HG02798 (cell line): ENCODE results near the gene ZNF469.

Source experiments
- ATAC-seq: cut with Tn5 transposase; IDR thresholded peaks from one replicate; pipeline ENCODE4 v1.9.1; 2021; ENCODE audit warnings: mild to moderate bottlenecking; ENCODE audit not compliant: unreplicated experiment, poor library complexity

The ZNF469 gene

GRCh38 chr16:88387941-88388627, 5.3 kb downstream of the ZNF469 start:
- no peak for ATAC-seq

GRCh38 chr16:88389191-88389590, 6.4 kb downstream of the ZNF469 start:
- no peak for ATAC-seq

GRCh38 chr16:88389621-88390160, 6.9 kb downstream of the ZNF469 start:
- ATAC-seq, result no peak

GRCh38 chr16:88390265-88390664, 7.5 kb downstream of the ZNF469 start:
- no peak for ATAC-seq

- no peak for ATAC-seq
Observed at GRCh38 chr16:88390735-88391134, 8.0 kb downstream of the ZNF469 start.

- no peak for ATAC-seq
Observed at GRCh38 chr16:88391144-88391850, 8.5 kb downstream of the ZNF469 start.

GRCh38 chr16:88392111-88392510, 9.4 kb downstream of the ZNF469 start:
- no peak for ATAC-seq

GRCh38 chr16:88392616-88393015, 9.9 kb downstream of the ZNF469 start:
- ATAC-seq, result no peak

- ATAC-seq, result no peak
Observed at GRCh38 chr16:88393034-88393433, 10.3 kb downstream of the ZNF469 start.

- ATAC-seq, result no peak
Observed at GRCh38 chr16:88393571-88393970, 10.8 kb downstream of the ZNF469 start.

GRCh38 chr16:88394426-88394825, 11.7 kb downstream of the ZNF469 start:
- ATAC-seq, result no peak

- ATAC-seq, result no peak
Observed at GRCh38 chr16:88395669-88396584, 13.2 kb downstream of the ZNF469 start.

GRCh38 chr16:88398170-88398873, 15.6 kb downstream of the ZNF469 start:
- ATAC-seq, result no peak

- no peak for ATAC-seq
Observed at GRCh38 chr16:88398874-88399178, 16.1 kb downstream of the ZNF469 start.

- no peak for ATAC-seq
Observed at GRCh38 chr16:88400186-88400585, 17.4 kb downstream of the ZNF469 start.

- ATAC-seq, result no peak
Observed at GRCh38 chr16:88401604-88402246, 19.0 kb downstream of the ZNF469 start.

GRCh38 chr16:88402551-88403240, 19.9 kb downstream of the ZNF469 start:
- no peak for ATAC-seq

- ATAC-seq, result no peak
Observed at GRCh38 chr16:88403794-88404581, 21.2 kb downstream of the ZNF469 start.
